Coronary artery (tissue), 2 donors: ENCODE results near the gene LRRC71.

Source experiments
- DNase-seq: peaks from one replicate; pipeline ENCODE4 v3.0.0-alpha.2; 2017; ENCODE audit warnings: low spot score
- H3K27ac ChIP-seq, 2 donors: fragments of 200-600 bp; sonication (generic); one replicate each; pipeline ENCODE4 v1.5.1; 2016 to 2019
- H3K4me3 ChIP-seq: fragments of 200-600 bp; sonication (generic); 2 replicates; pipeline ENCODE4 v1.5.1; 2016; ENCODE audit warnings: mild to moderate bottlenecking, moderate library complexity
- CTCF ChIP-seq: fragments of 200-600 bp; sonication (generic); IDR thresholded peaks from one replicate; pipeline ENCODE4 v1.5.1; 2019; ENCODE audit warnings: antibody characterized with exemption

Gene LRRC71

GRCh38 chr1:156877433-156878170 is 42.8 kb upstream of the LRRC71 start:
- no peak for DNase-seq
- no peak overlapping the region for H3K27ac ChIP-seq
- H3K4me3 ChIP-seq, result no peak overlapping the region
- no peak for TF ChIP-seq CTCF

DNA sequence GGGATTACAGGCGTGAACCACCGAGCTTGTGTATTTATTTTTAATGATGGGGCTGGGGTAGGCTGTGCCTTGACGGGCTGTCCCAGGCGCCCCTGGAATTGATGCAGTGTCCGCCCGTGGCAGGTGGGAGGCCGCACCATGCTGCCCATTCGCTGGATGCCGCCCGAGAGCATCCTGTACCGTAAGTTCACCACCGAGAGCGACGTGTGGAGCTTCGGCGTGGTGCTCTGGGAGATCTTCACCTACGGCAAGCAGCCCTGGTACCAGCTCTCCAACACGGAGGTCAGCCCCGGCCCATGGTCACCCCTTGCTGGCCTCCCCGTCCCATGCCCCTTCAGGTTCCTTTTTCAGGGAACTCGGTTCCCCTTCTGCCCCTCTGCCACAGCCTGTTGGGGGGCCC is 40.6 kb upstream of the LRRC71 start:
- no peak for TF ChIP-seq CTCF
- no peak for DNase-seq
- Histone ChIP-seq H3K4me3 (no peak overlapping the region), H3K27ac (no peak overlapping the region)

GRCh38 chr1:156880473-156880872 is 40.0 kb upstream of the LRRC71 start:
- DNase-seq, result no peak
- H3K4me3 ChIP-seq, result no peak overlapping the region
- H3K27ac ChIP-seq, result no peak overlapping the region
- TF ChIP-seq CTCF, result no peak

- Histone ChIP-seq H3K27ac (no peak overlapping the region), H3K4me3 (no peak overlapping the region)
- no peak for DNase-seq
- TF ChIP-seq CTCF, result no peak
Observed at GRCh38 chr1:156881101-156881500, 39.3 kb upstream of the LRRC71 start.

GRCh38 chr1:156881663-156882062 is 38.8 kb upstream of the LRRC71 start:
- Histone ChIP-seq H3K27ac (no peak overlapping the region), H3K4me3 (no peak overlapping the region)
- no peak for DNase-seq
- TF ChIP-seq CTCF, result no peak

GRCh38 chr1:156882543-156882942 is 37.9 kb upstream of the LRRC71 start:
- no peak for DNase-seq
- TF ChIP-seq CTCF, result no peak
- Histone ChIP-seq H3K27ac (no peak overlapping the region), H3K4me3 (no peak overlapping the region)

- no peak for DNase-seq
- Histone ChIP-seq H3K4me3 (no peak overlapping the region), H3K27ac (no peak overlapping the region)
- TF ChIP-seq CTCF, result no peak
Observed at GRCh38 chr1:156883919-156884318, 36.5 kb upstream of the LRRC71 start.
